ENCODE results near the gene GGT6.
"Not testable (repeated sequence)": the region's sequence is repeated elsewhere in the genome, so short reads cannot be mapped to it uniquely, and the experiment has no call there.

Gene GGT6, protein sequence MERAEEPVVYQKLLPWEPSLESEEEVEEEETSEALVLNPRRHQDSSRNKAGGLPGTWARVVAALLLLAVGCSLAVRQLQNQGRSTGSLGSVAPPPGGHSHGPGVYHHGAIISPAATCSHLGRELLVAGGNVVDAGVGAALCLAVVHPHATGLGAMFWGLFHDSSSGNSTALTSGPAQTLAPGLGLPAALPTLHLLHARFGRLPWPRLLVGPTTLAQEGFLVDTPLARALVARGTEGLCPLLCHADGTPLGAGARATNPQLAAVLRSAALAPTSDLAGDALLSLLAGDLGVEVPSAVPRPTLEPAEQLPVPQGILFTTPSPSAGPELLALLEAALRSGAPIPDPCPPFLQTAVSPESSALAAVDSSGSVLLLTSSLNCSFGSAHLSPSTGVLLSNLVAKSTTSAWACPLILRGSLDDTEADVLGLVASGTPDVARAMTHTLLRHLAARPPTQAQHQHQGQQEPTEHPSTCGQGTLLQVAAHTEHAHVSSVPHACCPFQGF

GRCh38 chr17:4560421-4560820 is at the start of gene GGT6:
GGT6 (minus strand) TSS chr17:4560577; CDS start chr17:4560521, 56 bp downstream.
- DNase-seq, result no peak

DNA sequence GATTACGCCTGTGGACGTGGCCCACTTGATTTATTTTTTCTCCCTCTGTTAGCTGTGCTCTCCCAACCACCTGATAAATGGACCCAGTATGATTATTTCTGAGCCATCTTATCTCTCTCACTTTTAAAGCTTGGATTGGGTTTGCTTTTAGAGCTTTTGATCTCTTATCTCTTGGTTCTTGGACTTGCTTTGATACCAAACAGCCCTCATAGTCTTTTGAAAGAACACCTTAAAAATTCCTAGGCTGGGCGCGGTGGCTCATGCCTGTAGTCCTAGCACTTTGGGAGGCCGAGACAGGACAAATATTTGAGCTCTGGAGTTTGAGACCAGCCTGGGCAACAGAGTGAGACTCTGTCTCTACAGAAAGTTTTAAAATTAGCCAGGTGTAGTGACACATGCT is 49.8 kb upstream of the GGT6 start:
- DNase-seq, result no peak

- DNase-seq, result no peak
These were observed 49.4 kb upstream of the GGT6 start for GRCh38 chr17:4609761-4610160.

GRCh38 chr17:4607773-4608187 is 47.4 kb upstream of the GGT6 start:
- no peak for DNase-seq

DNA sequence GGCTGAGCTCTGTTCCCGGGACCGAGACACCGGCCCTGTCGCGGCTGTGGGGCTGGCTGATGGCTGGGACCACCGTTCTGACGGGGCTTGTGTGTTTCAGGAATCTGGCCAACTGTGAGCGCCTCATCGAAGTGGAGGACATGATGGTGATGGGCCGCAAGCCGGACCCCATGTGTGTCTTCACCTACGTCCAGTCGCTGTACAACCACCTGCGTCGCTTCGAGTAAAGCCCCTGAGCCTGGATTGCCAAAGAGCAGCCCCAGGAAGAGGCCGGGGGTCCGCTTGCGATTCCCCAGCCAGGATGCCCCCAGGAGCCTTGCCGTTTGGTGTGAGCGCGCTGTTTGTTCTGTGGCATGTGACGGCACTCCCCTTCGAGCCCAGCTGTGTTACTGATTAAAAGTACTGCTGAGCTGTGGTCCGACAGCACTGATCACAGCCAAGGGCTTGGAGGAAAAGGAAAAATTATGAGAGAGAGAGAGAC is 46.9 kb upstream of the GGT6 start:
- no peak for DNase-seq

DNA sequence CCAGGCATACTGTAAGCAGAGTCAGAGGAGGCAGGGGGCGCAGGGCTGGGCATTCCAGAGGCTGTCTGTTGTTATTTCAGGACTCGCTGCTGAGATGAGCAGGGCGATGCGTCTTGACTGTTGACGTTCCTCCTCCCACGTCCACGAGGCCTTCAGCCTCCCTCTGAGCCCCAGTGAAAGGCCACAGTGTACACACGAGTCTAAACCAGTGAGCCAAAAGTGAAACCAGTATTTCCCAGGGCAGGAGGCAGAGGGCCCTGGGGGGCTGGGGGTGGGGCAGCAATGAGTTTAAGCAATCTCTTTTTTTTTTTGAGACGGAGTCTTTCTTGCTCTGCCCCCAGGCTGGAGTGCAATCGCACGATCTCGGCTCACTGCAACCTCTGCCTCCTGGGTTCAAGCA is 45.4 kb upstream of the GGT6 start:
- no peak for DNase-seq

GRCh38 chr17:4604736-4605135 is 44.4 kb upstream of the GGT6 start:
- DNase-seq, result not testable (repeated sequence)

GRCh38 chr17:4604111-4604644 is 43.8 kb upstream of the GGT6 start:
- peak; percentile 62 for DNase-seq

DNA sequence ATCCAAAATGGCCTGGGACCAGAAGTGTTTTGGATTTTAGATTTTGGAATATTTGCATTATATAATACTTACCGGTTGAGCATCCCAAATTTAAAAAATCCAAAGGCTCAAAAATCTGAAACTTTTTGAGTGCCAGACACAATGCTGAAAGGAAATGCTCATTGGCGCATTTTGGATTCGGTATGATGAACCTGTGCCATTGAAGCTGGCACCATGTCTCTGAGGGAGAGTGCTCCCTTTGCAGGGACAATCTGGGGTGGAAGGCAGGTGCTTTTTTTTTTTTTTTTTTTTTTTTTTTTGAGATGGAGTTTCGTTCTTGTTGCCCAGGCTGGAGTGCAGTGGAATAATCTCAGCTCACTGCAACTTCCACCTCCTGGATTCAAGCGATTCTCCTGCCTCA is 41.7 kb upstream of the GGT6 start:
- no peak for DNase-seq

DNA sequence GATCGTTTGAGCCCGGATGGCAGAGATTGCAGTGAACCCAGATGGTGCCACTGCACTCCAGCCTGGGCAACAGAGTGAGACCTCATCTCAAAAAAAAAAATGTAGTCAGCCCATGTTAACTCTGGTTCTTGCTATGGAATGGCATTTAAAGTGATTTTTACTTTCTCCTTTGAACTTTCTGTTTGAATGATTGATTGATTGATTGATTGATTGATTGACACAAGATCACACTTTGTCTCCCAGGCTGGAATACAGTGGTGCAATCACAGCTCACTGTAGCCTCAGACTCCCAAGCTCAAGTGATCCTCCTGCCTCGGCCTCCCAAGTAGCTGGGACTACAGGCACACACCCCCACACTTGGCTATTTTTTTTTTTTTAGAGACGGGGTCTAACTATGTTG is 40.9 kb upstream of the GGT6 start:
- no peak for DNase-seq

- DNase-seq, result no peak
These were observed 40.2 kb upstream of the GGT6 start for GRCh38 chr17:4600563-4600962.

DNA sequence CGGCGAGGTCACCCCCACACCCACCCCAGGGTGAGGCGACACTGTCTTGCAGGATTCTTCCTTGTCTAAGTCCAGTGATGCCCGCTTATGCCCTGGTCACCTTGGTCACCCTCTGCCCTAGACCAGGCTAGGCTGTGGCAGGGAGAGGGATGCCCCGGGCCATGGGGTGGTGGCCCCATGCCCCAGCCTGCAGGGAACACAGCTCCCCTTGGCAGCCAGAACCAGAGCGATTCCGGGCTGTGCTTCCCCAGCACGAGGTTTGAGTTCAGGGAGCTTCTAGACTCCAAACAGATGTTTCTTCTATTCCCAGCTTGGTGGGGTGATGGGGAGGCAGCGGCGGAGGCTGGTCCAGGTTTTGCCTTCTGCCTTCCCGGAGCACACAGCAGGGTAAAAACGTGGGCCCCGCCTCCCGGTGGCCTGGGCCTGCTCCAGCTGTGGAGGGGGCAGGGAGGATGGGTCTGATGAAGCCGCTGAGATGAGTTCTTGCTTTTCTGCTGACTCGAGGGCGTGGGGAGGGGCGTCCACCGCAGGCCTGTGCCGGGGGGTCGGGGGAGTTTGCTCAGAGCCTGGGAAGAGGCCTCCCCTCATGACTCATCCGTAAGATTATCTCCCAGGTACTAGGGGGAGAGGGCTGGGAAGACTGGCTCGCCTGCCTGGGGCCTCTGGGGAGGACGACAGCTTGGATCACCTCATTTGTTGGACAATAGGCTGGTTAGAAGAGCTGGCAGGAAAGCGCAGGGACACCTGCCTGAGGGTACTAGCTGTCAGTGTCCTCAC is 39.3 kb upstream of the GGT6 start:
- DNase-seq, result peak; percentile 33

GRCh38 chr17:4598776-4599504 is 38.6 kb upstream of the GGT6 start:
- DNase-seq, result no peak

GRCh38 chr17:4597975-4598374 is 37.6 kb upstream of the GGT6 start:
- no peak for DNase-seq

- no peak for DNase-seq
These were observed 36.4 kb upstream of the GGT6 start for GRCh38 chr17:4596636-4597380.

DNA sequence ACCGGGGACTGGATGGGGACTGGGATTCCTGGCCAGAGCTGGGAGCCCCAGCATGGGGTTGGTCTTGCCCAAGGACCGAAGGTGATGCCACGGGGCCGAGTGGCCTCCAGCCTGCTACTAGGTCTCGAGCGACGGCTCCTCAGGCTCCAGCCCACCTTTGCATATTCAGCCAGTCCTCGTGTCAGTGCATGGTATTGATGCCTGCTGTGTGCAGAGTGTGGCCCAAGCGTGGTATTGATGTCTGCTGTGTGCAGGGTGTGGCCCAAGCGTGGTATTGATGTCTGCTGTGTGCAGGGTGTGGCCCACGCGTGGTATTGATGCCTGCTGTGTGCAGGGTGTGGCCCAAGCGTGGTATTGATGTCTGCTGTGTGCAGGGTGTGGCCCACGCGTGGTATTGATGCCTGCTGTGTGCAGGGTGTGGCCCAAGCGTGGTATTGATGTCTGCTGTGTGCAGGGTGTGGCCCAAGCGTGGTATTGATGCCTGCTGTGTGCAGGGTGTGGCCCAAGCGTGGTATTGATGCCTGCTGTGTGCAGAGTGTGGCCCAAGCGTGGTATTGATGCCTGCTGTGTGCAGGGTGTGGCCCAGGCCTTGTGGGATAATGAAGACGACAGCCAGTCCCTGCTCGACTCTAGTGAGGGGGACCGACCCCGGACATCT is 35.4 kb upstream of the GGT6 start:
- DNase-seq, result not testable (repeated sequence)

DNA sequence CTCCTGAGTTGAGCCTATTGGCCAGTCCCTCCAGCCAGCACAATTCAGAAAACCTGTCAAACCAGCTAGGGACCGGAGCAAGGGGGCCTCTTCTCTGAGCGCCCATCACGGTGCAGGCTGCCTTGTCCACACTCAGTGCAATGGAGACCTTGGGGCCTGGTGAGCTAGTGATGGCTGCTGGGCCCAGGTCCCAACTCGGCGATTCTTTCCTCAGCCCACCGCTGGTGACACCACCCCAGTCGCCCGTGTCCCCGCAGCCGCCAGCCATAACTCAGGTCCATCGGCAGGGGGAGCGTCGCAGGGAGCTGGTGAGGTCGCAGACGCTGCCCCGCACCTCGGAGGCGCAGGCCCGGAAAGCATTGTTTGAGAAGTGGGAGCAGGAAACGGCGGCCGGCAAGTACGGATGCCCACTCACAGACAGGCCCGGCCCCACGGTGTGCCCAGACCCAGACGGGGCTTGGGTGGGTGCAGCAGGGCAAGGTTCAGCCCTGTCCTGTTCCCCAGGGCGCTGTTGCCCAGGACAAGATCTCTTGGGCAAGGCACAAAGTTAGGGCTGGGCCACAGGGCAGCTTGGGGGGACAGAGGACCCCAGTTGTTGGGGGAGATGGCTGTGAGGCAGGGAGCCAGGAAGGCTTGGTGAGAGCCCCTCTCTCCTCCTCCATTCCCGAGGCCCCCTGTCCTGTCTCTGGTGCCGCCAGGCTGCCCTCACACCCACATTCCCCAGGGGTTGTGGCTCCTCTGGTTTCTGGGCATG is 34.7 kb upstream of the GGT6 start:
- DNase-seq, result peak; percentile 17

DNA sequence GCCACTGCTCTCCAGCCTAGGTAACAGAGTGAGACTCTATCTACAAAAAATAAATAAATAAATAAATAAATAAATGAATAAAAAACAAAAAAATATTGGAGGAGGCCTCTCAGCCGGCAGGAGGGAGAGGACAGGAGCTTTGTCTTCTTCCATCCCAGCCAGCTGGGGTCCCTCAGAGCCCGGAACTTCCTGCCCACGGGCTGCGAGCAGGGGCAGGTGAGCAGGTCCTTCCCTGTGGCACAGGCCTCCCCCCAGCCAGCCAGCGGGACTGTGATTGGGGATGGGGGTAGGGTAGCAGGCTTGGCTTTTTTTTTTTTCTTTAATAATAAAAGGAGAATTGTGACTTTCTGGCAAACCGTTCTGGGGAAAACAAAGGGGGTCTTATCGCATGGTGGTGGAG is 34.0 kb upstream of the GGT6 start:
- DNase-seq, result no peak

- DNase-seq, result no peak
These were observed 32.6 kb upstream of the GGT6 start for GRCh38 chr17:4593021-4593421.

DNA sequence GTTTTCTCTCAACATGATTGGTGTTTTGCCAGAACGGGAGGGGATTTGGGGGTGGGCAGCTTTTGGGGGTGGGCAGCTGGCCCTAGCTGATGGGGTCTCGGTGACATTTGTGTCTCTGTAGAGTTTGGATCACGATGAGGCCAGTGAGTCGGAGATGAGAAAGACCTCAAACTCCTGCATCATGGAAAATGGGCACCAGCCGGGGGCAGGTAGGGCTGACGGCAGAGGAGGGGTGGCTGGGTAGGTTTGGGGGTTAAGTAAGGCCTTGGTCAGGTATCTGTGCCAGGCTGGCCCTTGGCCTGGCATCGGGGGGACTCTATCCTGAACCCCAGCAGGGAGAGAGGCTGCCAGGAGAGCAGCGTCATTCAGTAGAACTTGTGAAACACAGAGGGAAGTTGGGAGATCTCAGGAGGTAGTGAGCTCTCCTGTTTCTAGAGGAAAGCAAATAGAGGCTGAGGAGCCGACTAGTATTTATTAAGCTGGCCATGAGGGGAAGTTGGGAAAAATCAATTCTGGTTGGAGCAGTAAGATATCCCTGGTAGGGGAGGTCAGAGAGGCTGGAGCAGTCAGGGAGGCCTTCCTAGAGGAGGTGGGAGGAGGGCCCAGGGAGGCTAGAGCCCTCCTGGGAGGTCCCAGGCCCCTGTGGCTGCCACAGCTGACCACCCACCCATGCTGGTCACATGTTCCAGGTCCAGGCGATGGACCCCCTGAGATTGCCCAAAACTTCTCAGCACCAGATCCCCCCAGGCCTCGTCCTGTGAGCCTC is 32.0 kb upstream of the GGT6 start:
- no peak for DNase-seq

Measured in NCI-H1092 treated with DMSO at 0.1 percent for 48 hours (cell line).